ENCODE data around the gene MRPL22.
A peak's percentile ranks its signal among the peaks of the same experiment; 100 is the strongest.
"Not testable (repeated sequence)": the region's sequence is repeated elsewhere in the genome, so short reads cannot be mapped to it uniquely, and the experiment has no call there.

The MRPL22 gene

DNA sequence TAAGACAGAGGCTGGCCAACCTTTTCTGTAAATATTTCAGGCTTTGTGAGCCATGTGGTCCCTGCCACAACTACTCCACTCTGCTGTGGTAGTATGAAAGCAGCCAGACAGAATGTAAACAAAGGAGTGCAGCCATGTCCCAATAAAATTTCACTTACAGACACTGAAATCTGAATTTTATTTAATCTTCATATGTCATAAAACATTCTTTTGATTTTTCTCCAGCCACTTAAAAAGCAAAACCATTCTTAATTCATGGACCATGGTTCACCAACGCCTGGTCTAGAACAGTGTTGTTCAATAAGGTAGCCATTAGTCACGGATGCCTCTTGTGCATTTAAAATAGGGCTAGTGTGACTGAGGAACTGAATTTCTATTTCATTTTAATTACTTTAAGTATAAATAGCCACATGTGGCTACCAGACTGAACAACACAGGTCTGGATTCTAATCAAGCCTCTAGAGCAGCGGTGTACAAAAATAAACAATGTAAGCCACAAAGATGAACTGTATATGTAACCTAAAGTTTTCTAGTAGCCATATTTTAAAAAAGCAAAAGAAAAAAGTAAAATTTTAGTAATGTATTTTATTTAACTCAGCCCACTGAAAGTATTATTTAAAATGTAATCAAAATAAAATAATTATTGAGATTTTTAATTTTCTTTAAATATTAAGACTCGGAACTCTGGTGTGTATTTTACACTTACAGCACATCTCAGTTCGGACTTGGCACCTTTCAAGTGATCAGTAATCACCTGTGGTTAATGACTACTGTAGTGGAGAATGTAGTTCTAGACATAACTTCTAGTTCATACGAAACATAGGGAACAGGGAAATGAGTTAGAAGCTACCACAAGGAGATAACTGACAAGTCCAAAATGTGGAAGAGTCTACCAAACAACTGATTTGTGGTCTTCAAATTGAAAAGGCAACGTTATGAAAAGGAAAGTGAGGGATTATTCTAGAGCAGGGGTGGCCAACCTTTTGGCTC, 17.1 kb upstream of the MRPL22 start:
- Mint-ChIP-seq H3K36me3 (ENCODE audit: low read depth) (peaks cover 82% of the 10 kb centered on the region), H3K27me3 (no peaks in the 10 kb centered on the region), H3K9me3 (no peaks in the 10 kb centered on the region), H3K4me3 (no peak overlapping the region), H3K4me1 (ENCODE audit: low read depth) (no peaks in the 10 kb centered on the region), H3K27ac (no peak overlapping the region)
- intact Hi-C loops (cut with micrococcal nuclease): no loop called here

DNA sequence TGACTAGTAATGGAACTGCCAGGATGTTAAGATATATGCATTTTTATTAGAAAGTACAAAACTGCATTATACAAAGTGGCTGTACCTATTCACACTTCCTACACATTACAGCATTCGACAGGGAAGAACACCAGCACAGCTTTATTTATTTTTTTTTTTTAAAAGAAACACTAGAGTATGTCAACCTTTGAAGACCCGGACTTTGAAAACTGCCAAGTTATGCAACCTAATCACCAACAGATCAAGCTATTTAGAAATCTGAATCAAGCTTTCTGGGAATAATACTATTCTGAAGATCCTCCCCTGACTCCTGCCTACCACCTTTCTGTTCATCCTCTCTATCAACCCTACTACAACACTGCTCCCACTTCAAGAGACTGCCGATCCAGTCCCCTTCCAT, 7.3 kb upstream of the MRPL22 start:
- H3K4me1 Mint-ChIP-seq (ENCODE audit: low read depth): peaks cover 21% of the 10 kb centered on the region
- H3K4me3 Mint-ChIP-seq: no peak overlapping the region
- H3K36me3 Mint-ChIP-seq (ENCODE audit: low read depth): peaks cover 61% of the 10 kb centered on the region
- no peaks in the 10 kb centered on the region for H3K9me3 Mint-ChIP-seq
- H3K27ac Mint-ChIP-seq: no peak overlapping the region
- intact Hi-C loops (cut with micrococcal nuclease): loop anchor here (10.0 kb wide), 1 partner anchor 179 kb away; the partner anchor contains the start of gene LARP1
- no peaks in the 10 kb centered on the region for H3K27me3 Mint-ChIP-seq

DNA sequence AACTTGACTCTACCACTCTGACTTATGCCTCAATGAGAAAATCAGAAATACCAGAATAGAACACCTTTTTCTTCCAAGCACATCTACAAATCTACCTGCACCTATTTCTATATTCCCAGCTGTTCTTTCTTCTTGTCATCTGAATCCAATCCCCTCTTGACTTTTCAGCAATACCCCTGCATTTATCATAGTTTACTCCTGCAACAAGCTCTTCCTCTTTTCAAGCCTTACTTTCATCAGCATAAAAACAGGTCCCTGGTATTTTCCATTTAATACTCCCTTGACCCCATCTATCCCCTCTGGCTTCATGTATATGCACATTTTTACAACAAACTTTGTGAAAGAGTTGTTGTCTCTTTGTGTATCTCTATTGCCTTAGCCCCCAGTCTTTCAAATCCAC, 6.0 kb upstream of the MRPL22 start:
- Mint-ChIP-seq H3K27me3 (no peaks in the 10 kb centered on the region), H3K36me3 (ENCODE audit: low read depth) (peaks cover 51% of the 10 kb centered on the region), H3K4me3 (no peak overlapping the region), H3K27ac (no peak overlapping the region), H3K9me3 (no peaks in the 10 kb centered on the region), H3K4me1 (ENCODE audit: low read depth) (peaks cover 21% of the 10 kb centered on the region)
- intact Hi-C loops (cut with micrococcal nuclease): loop anchor here (10.0 kb wide), 1 partner anchor 180 kb away; the partner anchor contains the start of gene LARP1

DNA sequence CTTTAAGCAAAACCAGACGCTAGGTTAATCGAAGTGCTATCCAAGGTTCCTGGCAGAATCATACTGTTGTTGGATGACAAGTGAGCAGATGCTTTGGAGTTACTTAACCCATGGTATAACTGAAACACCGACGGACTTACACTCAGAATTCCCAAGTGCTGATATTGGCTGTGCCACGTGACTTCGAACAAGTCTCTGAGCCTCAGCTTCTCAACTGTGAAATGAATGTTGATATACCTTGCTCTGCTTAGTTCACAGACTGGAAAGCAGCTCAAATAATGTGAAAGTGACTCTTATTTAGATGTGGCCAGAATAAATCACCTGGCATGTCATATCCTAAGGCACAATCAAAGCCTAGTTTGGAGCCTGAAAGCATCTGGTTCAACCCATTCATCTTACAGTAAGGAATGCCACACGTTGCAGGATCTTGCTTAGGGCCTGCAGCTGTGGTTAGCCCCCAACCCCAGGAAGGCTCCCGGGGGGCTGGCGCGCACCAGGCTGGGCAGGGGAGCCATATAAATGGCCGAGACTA, 3.6 kb upstream of the MRPL22 start:
- Mint-ChIP-seq H3K36me3 (ENCODE audit: low read depth) (peaks cover 45% of the 10 kb centered on the region), H3K27ac (peak overlapping the region; percentile 80), H3K9me3 (no peaks in the 10 kb centered on the region), H3K4me1 (ENCODE audit: low read depth) (peaks cover 16% of the 10 kb centered on the region), H3K27me3 (no peaks in the 10 kb centered on the region), H3K4me3 (peak overlapping the region; percentile 86)
- intact Hi-C loops (cut with micrococcal nuclease): loop anchor here (10.0 kb wide), 1 partner anchor 182 kb away; the partner anchor contains the start of gene LARP1

DNA sequence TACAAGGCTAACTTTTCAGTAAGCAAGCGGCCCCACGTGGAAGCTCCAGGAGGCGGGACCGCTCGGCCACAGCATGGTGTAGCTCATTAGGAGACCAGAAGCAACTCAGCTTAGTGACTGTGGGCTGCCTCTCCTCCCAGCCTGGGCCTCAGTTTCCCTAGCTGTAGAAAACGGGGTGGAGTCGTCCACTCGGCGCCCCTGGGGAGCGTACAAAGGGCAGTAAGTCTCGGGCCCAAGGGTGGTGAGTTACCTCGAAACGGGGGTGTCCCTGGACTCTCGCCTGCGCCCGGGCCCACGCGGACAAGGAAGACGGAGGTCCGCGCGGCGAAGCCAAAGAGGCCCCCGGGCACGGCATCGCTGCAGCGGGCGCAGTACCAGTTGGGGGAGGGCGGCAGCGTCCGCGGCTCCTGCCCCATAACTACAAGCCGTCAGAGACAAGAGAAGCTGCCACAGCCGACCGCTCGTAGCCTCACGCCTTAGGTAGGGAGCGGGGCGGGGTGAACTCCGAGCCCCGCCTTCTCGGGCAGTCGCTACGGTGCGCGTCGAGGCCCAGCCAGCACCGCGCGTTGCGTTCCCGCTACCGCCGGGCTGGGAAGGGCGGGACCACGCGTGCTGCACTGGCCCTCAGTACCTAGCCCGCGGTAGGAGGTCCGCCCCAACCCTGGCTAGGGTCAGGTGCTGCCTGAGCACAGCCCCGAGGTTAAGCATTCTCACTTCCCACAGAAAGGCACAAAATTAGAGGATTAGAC, 3.0 kb upstream of the MRPL22 start, which contains the start of gene GEMIN5:
GEMIN5 (minus strand) TSS at position 494 of the 749 bp plus-strand sequence; CDS start at position 416, 78 bp downstream.
- Mint-ChIP-seq H3K4me3 (peak within 1 kb of the TSS; percentile 86), H3K9me3 (no peaks in the 10 kb centered on the region), H3K27ac (peak within 1 kb of the TSS; percentile 80), H3K36me3 (ENCODE audit: low read depth) (peaks cover 38% of the 10 kb centered on the region), H3K27me3 (no peaks in the 10 kb centered on the region), H3K4me1 (ENCODE audit: low read depth) (peaks cover 21% of the 10 kb centered on the region)
- intact Hi-C loops (cut with micrococcal nuclease): loop anchor here (2.0 to 10.0 kb wide), 2 partner anchors 79 to 183 kb away; partner anchors contain the start of genes CNOT8 and LARP1

DNA sequence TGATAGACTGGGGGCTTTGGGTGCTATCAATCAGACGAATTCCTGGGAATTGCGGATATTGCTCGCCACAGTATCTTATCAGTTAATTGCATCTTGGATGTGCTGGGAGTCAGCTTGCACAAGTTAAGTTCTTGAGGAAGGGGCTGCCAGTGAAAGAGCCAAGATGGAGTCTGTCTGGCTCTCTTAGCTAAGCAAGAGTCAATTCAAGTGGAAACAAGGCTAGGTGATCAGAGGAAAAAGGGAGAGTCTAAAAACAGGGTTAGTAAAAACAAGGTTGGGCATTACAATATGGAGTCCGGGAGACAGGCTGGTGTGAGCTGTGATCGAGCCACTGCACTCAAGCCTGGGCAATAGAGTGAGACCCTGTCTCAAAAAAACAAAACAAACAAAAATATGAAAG, 1.5 kb upstream of the MRPL22 start:
- intact Hi-C loops (cut with micrococcal nuclease): loop anchor here (2.0 to 10.0 kb wide), 2 partner anchors 81 to 185 kb away; partner anchors contain the start of genes CNOT8 and LARP1
- not testable (repeated sequence) for H3K27me3 Mint-ChIP-seq, H3K27ac Mint-ChIP-seq, H3K9me3 Mint-ChIP-seq, H3K4me3 Mint-ChIP-seq
- peaks cover 27% of the 10 kb centered on the region for H3K36me3 Mint-ChIP-seq (ENCODE audit: low read depth)
- H3K4me1 Mint-ChIP-seq (ENCODE audit: low read depth): peaks cover 21% of the 10 kb centered on the region

DNA sequence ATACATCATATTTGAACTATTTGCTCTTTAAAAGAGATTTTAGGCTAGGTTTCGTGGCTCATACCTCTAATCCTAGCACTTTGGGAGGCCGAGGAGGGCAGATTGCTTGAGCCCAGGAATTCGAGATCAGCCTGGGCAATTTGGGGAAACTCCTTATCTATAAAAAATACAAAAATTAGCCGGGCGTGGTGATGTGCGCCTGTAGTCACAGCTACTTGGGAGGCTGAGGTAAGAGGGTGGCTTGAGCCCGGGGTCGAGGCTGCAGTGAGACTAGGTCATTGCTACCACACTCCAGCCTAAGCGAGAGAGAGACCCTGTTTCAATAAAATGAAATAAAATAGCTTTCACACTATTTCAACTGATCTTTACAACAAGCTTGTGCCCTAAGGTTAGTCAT, 500 bp upstream of the MRPL22 start:
- Mint-ChIP-seq H3K4me1 (ENCODE audit: low read depth) (peaks cover 14% of the 10 kb centered on the region), H3K4me3 (peak overlapping the region; percentile 99), H3K27me3 (no peaks in the 10 kb centered on the region), H3K36me3 (ENCODE audit: low read depth) (peaks cover 17% of the 10 kb centered on the region), H3K9me3 (no peaks in the 10 kb centered on the region), H3K27ac (peak overlapping the region; percentile 96)
- intact Hi-C loops (cut with micrococcal nuclease): loop anchor here (2.0 to 10.0 kb wide), 2 partner anchors 204 to 290 kb away; no protein-coding TSS in a partner anchor

DNA sequence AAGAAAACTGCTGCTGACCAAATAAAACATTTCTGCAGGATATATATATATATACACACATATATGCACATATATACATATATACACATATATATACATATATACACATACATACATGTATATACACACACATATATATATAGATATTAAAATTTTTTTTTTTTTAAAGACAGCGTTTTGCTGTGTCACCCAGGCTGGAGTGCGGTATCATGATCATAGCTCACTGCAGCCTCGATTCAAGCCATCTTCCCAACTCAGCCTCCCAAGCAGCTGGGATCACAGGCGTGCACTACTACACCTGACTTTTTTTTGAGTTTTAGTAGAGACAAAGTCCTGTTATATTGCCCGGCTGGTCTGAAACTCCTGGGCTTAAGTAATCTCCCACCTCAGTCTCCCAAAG, 2.7 kb downstream of the MRPL22 start:
- Mint-ChIP-seq H3K27me3 (no peaks in the 10 kb centered on the region), H3K4me3 (no peak overlapping the region), H3K9me3 (no peaks in the 10 kb centered on the region), H3K27ac (no peak overlapping the region), H3K36me3 (ENCODE audit: low read depth) (peaks cover 22% of the 10 kb centered on the region), H3K4me1 (ENCODE audit: low read depth) (peaks cover 5% of the 10 kb centered on the region)
- intact Hi-C loops (cut with micrococcal nuclease): loop anchor here (10.0 kb wide), 1 partner anchor 201 kb away; no protein-coding TSS in a partner anchor

DNA sequence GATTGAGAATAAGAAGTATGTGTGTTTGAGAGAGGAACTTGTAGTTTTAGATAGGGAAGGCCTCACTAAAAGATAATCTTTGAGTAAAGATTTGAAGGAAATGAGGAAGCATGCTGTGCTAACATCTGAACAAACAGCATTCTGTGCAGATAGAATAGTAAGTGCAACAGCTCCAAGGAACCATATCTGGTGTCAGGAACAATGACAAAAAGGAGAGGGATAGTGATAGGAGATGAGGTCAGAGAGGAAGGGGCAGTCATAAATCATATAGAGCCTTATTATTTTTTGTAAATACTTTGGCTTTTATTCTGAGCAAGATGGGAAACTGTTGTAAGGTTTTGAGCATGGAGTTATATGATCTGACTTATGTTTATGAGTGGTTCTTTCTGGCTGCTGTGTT, 3.8 kb downstream of the MRPL22 start:
- Mint-ChIP-seq H3K27me3 (no peaks in the 10 kb centered on the region), H3K4me3 (no peak overlapping the region), H3K9me3 (no peaks in the 10 kb centered on the region), H3K36me3 (ENCODE audit: low read depth) (peaks cover 23% of the 10 kb centered on the region), H3K4me1 (ENCODE audit: low read depth) (peaks cover 12% of the 10 kb centered on the region), H3K27ac (no peak overlapping the region)
- intact Hi-C loops (cut with micrococcal nuclease): loop anchor here (10.0 kb wide), 1 partner anchor 200 kb away; no protein-coding TSS in a partner anchor

DNA sequence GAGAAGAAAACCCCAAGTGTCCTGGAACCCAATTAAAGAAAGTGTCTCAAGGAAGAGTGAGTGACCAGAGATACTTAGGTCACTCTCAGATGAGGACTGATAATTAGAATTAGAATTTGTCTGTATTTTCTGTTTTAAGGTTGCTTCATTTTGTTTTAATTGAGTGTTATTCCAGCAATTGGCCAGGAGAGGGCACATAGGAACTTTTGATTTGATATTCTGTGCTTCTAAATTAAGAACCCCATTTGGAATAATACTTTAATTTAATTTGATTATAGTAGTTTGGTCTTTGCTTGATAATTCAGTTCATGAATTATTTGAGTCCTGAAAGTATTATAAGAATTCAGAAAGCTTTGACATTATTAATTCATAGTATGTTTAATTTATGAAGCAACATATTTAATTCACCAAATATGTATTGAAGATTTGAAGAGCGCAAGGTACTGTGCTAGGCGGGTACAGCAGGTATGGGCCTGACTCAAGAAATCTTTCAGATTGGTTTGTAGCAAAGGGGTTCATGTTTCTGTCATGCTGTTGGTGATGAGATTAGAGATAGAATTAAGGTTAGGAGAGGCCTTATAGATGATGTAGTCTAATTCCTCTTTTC, 4.9 kb downstream of the MRPL22 start:
- intact Hi-C loops (cut with micrococcal nuclease): loop anchor here (2.0 to 10.0 kb wide), 2 partner anchors 59 to 199 kb away; no protein-coding TSS in a partner anchor

DNA sequence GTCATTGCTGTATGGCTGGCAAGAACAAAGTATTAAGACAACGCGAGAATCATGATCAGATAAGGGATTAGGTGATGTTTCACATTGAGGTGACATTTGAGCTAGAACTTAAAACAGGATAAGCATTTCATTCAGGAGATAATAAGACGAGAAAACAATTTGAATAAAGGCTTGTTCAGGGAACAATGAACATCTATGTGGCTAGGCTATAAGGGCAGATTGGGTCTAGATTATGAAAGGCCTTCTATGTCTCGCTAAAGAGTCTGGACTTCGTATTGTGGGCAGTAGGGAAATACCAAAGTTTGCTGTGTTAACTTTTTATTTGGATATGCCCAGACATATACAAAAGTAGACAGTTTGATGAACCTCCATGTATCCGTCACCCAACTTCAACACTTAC, 6.9 kb downstream of the MRPL22 start:
- Mint-ChIP-seq H3K4me1 (ENCODE audit: low read depth) (peaks cover 15% of the 10 kb centered on the region), H3K4me3 (no peak overlapping the region), H3K9me3 (no peaks in the 10 kb centered on the region), H3K27me3 (no peaks in the 10 kb centered on the region), H3K36me3 (ENCODE audit: low read depth) (peaks cover 31% of the 10 kb centered on the region), H3K27ac (no peak overlapping the region)
- intact Hi-C loops (cut with micrococcal nuclease): loop anchor here (2.0 to 10.0 kb wide), 2 partner anchors 57 to 197 kb away; no protein-coding TSS in a partner anchor

More for the DNA sequence above, 4.9 kb downstream of the MRPL22 start:
- Mint-ChIP-seq H3K27ac (no peak overlapping the region), H3K4me1 (ENCODE audit: low read depth) (peaks cover 20% of the 10 kb centered on the region), H3K36me3 (ENCODE audit: low read depth) (peaks cover 30% of the 10 kb centered on the region), H3K27me3 (no peaks in the 10 kb centered on the region), H3K4me3 (no peak overlapping the region), H3K9me3 (no peaks in the 10 kb centered on the region)

DNA sequence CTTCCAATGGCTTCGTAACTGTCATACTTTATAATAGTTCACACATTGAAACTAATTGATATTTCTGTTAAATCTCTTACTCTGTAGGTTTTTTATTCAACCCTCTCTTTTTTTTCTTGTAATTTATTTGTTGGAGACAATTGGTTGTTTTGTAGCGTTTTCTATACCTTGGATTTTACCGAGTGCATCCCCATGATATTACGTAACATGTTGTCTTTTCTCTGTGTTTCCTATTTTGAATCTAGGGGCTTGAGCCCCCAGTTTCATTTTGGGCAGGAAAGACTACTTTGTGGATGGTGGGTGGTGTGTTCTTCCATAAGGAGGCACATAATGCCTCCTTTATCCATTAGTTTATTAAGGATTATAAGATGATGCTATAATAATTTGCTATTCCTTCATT, 7.4 kb downstream of the MRPL22 start:
- Mint-ChIP-seq H3K27ac (no peak overlapping the region), H3K27me3 (no peaks in the 10 kb centered on the region), H3K9me3 (no peaks in the 10 kb centered on the region), H3K4me1 (ENCODE audit: low read depth) (peaks cover 15% of the 10 kb centered on the region), H3K4me3 (no peak overlapping the region), H3K36me3 (ENCODE audit: low read depth) (peaks cover 31% of the 10 kb centered on the region)
- intact Hi-C loops (cut with micrococcal nuclease): loop anchor here (10.0 kb wide), 1 partner anchor 196 kb away; no protein-coding TSS in a partner anchor

DNA sequence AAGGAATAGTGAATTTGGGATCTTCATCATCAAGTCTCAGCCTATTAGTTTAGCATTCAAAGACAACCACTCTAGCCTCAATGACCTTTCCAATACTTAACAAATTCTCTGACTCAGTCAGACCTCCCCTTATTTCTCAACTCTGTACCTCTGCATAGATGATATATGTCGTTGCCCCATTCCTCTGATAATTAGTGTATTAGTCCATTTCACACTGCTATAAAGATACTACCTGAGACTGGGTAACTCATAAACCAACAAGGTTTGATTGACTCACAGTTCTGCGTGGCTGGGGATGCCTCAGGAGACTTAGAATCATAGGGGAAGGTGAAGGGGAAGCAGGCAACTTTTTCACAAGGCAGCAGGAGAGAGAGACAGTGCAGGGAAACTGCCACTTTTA, 8.9 kb downstream of the MRPL22 start:
- Mint-ChIP-seq H3K27me3 (no peaks in the 10 kb centered on the region), H3K4me3 (no peak overlapping the region), H3K36me3 (ENCODE audit: low read depth) (peaks cover 44% of the 10 kb centered on the region), H3K27ac (no peak overlapping the region), H3K4me1 (ENCODE audit: low read depth) (peaks cover 15% of the 10 kb centered on the region), H3K9me3 (no peaks in the 10 kb centered on the region)
- intact Hi-C loops (cut with micrococcal nuclease): loop anchor here (10.0 kb wide), 1 partner anchor 195 kb away; no protein-coding TSS in a partner anchor
